SK-MEL-5 (cell line): ENCODE results near the gene NAGPA. TPM values are rescaled to one million over a fixed set of nuclear protein-coding genes. Genes with fewer than 3 reads are reported as not detected.

Experiments used
- DNase-seq: peaks from one replicate; pipeline ENCODE4 v3.0.0-alpha.2; 2016; ENCODE audit warnings: low read depth, low spot score
- in situ Hi-C: cut with HindIII; loops from 2 replicates; pipeline ENCODE4 v1.10.0; 2016; ENCODE audit warnings: low sequenced_read_pairs, high pct_unique_total_duplicates, low pct_unique_long_range_greater_than_20kb
- total RNA-seq: library from RNA; depleted of rRNA; stranded (reverse); fragments of >200 nt; shearing (Covaris generic); gene quantifications from 2 replicates; pipeline ENCODE4 v1.2.3, GENCODE V29; 2014

The NAGPA gene
- total RNA-seq, 1 experiment from 2014 or later, result 37.9 TPM

DNA sequence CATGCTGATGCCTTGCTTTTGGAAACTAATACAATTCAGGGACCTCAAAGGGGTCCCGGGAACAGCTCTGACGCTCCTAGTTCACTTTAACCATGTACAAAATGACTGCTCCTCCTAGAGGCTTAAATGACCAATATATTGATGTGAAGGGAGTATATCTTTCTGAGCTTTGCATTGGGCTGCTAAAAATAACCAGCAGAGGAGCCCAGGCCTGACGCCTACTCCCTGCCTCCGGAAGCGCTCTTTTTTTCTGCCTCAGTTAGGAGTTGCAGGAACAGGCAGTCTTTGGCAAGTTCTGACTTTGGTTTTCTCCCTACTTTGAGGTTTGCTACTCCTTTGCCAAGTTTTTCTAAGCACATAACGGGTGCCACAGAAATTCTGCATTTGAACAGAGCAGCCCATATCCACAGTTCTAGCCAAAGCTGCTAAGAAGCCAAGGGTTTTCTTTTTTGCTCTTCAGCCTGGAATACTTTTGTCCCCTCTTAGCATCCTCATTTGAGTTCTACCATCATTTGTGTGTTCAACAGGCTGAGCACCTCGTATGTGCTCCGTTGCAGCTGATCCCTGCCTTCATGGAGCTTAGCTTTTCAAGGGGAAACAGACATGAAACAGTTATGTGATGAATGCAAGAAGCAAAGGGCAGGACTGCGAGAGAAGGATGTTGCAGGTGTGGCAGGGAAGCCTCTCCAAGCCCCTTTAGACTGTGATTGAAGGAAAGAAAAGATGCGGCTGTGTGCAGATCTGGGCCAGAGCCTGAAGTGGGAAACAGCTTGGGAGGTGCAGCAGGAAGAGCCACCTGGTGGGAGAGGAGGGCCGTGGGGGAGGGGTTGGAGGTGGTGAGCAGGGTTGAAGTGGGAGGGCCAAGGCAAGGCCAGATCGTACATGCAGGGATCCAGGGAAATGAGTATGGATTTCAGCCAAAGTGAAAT is 2.8 kb upstream of the NAGPA start:
- in situ Hi-C loops, result no loop called here
- DNase-seq, result no peak

DNA sequence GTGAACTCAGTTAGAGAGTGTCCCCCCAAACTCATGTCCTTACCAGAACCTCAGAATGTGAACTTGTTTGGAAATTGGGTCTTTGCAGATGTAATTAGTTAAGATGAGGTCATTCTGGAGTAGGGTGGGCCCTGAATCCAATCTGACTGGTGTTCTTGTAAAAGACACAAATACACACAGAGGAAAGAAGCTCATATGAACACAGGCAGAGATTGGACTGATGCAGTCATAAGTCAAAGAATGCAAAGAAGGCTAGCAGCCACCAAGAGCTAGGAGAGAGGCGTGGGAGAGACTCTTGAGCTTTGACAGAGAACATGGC is 2.1 kb upstream of the NAGPA start:
- in situ Hi-C loops, result no loop called here
- DNase-seq, result no peak

DNA sequence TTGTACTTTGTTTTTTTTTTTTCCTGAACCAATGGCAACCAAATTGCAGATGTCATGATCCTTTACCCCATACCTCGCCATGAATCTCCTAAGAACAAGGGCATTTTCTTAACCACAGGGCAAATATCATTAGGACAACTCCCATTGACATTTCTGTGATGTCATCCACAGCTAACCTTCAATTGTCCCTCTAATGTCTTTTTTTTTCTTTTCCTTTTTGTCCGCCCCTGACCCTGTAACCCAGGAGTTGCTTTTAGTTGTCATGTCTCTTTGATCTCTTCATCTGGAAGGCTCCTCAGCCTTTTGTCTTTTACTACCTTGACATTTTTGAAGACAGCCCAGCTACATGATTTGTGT is 410 bp upstream of the NAGPA start:
- DNase-seq, result no peak
- in situ Hi-C loops, result no loop called here

DNA sequence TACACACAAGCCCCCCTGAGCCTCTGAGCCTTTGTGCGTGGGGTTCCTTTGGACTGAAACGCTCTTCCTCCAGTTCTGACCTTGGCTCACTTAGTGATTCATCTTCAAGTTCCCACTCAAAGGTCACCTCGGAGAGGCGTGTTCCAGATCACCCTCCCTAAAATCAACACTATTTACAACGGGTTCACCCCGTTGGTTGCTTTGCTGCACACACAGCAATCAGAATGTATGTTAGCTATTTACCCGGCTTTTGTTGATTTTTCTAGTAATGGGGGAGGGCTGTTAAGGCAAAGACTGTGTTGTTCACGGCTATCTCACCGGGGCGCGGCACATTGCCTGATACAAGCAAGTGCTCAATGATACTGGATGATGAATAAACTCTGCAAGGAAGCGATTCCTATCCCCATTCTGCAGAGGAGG is 977 bp downstream of the NAGPA start:
- DNase-seq, result no peak
- in situ Hi-C loops, result no loop called here

DNA sequence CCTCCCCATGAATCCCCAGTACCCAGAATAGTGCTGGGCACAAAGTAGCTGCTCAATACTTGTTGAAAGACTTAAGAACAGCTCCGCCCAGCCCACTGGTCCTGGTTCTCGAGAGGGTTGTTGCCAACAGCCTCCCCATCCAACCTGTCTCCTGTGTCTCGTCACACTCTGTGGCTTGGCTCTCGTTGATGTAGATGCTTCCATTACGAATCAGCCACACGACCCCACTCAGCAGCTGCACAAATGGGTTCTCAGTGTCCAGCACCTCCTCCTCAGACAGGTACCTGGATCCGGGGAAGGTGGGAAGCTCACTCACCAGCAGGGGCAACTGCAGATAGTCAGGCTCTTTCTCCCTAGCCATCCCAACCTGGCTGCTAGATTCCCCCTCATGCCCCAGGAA is 2.1 kb downstream of the NAGPA start:
- DNase-seq, result no peak
- in situ Hi-C loops, result no loop called here

DNA sequence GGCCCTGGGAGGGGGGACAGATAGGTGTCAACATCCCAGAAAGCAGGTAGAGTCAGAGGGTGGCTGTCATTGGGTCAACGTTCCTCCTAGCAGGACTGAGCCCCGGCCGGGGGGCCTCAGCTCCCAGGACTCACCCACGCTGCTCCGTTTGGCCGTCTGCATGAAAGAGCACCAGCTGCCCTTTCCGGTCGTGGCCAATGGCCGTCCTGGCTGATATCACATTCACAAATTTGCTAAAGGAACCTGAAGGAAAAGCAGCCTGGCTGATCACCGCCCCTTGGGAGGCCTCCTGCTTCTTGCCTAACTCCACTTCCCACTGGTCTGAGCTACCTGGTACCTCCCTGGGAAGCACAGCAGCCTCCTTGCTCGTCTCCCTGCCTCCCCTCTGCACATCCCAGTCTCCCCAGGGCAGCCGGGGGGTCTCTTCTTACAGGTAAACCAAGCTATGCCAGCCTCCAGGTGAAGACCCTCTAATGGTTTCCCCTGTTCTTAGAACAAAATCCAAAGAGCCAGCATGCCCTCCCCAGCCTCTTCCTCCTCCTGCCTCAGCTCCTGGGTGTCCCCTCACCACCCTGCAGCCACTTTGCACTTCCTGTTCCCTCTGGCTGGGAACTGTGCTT is 3.4 kb downstream of the NAGPA start:
- in situ Hi-C loops, result no loop called here
- DNase-seq, result no peak

DNA sequence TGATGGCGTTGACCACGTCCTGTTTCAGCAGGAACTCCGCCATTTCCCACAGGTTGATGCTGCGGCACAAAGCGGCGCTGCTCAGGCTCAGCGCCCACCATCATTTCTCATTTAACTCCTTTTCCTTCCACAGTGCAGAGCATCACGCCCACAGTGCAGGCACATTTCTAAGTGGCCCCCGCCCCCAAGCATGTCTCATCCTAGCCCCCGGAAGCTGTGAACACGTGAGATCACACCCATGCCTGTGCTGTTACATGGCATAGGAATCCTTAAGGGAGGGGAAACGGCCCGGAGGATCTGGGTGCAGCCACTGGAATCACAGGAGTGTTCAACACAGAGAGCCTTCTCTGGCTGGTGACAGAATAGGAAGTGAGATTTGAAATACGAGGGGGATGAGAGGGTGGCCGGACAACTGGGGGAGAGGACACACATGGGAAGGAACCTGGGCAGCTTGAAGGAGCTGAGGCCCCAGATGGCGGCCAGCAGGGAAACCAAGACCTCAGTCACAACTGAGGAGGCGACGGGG is 4.7 kb downstream of the NAGPA start:
- no peak for DNase-seq
- in situ Hi-C loops, result no loop called here

DNA sequence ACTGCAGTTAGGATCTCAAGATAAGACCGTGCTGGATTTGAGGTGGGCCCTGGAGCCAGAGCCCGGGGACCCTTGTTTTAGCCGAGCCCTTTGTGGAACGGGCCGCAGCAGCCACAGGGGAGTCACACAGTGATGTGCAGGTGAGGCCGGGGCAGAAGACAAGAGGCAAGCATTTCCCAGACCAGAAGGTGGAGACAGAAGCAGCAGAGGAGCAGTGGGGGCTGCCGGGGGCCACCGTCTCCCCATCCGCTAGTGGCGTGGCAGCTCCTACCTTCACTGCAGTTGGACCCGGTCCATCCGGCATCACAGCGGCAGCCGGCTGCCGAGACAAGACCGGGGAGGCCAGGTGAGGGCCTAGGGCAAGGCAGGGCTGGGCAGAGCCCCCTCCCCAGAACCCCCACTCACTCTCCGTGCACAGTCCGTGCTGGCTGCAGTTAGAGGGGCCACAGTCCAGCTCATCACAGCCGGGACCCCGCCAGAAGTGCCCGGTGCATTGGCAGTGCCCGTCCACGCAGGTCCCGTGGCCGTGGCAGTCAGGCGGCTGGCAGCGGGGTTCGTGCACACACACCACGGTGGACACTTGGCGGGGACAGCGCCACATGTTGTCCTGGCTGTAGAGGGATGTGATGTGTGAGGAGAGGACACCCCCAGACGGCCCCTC is 6.0 kb downstream of the NAGPA start:
- in situ Hi-C loops, result no loop called here
- DNase-seq, result no peak

DNA sequence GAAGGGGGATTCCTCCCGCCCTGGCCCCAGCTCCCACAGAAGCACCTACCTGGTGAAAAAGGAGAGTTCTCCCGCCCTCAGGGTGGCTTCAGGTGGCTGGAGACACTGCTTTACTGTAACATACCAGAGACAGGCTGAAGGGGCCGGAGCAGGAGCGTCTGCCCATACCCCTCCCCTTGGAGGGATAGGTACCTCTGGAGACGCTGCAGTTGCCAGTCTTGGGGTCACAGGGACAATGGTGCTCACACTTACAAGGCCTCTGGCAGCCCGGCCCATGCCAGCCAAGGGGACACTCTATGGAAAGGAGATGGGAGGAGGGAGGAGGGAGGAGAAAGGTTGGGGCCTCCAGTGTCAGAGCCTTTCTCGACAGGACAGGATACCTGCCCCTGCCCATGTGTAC is 6.6 kb downstream of the NAGPA start:
- no peak for DNase-seq
- in situ Hi-C loops, result no loop called here

DNA sequence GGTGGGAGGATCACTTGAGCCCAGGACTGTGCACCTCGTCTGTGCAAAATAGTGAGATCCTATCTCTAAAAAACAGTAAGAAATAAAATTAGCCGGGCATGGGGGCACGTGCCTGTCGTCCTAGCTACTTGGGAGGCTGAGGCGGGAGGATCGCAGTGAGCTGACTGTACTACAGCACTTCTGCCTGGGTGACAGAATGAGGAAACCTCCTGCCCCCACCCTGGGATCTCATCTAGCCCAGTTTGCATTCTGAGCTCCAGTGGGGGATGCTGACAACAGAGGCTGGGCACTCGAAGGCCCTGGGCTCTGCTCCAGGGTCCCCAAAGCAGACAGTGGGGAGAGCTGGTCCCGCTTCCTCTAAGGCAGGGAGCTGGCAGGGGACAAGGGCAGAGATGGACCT is 7.1 kb downstream of the NAGPA start:
- in situ Hi-C loops, result no loop called here

DNA sequence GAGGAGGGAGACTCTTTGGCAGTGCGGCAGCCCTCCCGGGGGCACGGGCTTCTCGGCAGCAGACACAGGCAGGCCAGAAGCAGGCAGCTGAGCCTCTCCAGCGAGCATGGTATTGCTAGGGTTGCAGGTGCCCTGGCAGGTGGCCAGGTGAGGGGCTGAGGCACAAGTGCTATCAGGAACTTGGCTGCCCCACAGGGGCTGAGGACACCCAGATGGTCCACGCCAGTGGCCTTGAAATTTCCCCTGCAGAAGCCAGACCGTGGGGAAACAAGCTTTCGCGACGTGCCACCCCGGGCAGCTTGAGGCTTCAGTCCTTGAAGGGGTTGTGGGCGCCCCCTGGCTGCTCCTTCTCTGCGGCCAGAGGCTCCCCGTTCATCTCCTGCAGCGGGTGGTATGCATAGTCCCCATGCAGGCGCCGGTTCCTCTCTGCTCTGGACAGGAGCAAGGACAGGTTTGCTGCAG is 8.5 kb downstream of the NAGPA start:
- DNase-seq, result peak; percentile 21
- in situ Hi-C loops, result no loop called here

More for the DNA sequence above, 7.1 kb downstream of the NAGPA start:
- no peak for DNase-seq

DNA sequence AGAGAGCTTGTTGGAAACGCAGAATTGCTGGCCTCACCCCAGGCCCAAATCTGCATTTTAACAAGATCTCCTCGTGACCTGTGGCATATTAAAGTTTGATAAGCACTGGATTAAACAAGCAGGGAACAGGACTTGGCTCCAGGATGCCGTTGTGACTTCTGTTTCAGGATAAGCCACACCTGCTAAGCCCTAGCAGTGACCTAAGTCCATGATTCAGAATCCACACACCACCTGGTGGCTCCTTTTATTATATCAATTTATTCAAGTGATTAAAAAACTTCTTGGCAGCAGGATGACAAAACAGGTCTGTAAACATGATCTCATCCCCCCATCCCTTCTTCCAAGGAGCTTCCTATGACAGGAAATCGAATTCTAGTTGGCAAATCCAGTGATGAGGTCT is 9.1 kb downstream of the NAGPA start:
- DNase-seq, result peak; percentile 45
- in situ Hi-C loops, result no loop called here

DNA sequence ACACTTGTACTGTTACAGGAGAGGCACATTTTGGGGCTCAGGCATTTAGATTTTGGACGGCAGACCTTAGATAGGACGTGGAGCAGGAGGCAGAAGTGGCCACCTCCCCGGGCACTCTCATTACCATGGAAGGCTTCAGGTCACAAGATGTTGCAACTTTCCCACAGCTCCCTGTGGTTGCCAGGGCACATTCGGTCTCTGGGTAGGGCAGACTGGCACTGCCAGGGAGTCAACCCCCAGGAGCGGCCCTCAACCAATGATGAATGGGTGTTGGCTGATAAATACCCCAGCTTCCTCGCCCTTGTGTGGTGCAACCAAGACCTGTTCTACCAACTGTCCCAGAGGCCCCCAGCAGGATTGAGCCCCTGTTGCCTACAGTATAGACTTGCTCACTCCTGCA is 11.2 kb downstream of the NAGPA start:
- no peak for DNase-seq
- in situ Hi-C loops, result no loop called here

DNA sequence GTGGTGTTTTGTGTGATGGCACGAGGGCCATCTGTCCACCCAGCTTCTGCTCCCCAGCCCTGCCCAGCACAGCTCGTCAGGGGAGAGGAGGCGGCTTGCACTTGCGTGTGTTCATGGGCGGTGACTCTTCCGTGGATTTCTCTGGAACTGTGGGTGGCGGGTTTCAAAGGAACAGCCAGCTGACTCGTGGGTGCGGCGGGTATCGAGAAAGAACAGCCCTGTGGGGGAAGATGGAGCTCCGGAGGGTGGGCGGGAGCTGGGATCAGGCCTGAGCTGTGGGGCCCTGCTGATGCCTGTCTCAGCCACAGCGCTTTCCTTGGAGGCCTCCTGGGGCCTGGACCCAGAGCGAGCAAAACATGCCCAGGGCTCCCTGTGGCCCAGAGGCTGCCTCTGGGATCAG is 13.2 kb downstream of the NAGPA start:
- no peak for DNase-seq
- in situ Hi-C loops, result no loop called here

DNA sequence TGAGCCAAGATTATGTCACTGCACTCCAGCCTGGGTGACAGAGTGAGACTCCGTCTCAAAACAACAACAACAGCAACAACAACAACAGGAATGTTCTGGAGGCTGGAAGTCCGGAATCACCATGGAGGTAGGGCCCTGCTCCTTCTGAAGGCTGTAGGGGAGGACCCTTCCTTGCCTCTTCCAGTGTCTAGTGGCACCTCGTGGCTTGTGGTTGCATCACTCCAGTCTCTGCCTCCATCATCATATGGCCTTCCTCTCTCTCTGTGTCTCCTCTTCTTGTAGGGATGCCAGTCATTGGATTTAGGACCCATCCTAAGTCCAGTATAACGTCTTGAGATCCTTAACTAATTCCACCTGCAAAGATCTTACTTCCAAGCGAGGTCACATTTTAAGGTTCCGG is 14.0 kb downstream of the NAGPA start:
- in situ Hi-C loops, result no loop called here
- DNase-seq, result no peak

DNA sequence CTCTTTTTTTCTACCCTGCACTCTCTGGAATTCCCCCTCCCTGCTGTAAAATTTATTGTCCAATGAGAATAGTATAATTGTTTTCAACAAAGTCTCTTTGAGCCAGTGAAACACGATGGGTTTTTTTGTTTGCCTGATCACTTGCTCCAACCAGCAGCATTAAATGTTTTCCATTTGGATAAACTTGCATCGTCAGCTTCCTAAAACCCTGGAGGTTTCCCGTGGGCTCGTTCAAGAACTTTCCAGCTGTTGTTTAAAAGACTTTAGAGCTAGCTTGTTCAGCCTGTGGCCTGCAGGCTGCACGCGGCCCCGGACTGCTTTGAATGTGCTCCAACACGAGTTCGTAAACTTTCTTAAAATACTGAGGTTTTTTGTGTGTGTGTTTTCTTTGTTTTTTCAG is 14.9 kb downstream of the NAGPA start:
- DNase-seq, result peak; percentile 34
- in situ Hi-C loops, result no loop called here

DNA sequence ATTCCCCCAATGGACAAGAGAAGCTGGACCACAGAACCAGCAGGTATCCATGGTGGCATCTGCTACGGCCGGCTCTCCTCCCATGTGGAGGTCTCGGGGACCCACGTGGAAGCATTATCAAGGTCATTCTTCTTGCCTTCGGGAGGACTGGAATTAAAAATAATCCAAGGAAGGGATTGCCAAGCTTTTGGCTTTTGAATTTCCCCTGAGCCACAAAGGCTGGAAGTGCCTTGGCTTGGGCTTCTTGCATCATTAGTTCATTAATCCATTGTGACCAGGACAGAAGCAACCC is 16.1 kb downstream of the NAGPA start:
- no peak for DNase-seq
- in situ Hi-C loops, result no loop called here

DNA sequence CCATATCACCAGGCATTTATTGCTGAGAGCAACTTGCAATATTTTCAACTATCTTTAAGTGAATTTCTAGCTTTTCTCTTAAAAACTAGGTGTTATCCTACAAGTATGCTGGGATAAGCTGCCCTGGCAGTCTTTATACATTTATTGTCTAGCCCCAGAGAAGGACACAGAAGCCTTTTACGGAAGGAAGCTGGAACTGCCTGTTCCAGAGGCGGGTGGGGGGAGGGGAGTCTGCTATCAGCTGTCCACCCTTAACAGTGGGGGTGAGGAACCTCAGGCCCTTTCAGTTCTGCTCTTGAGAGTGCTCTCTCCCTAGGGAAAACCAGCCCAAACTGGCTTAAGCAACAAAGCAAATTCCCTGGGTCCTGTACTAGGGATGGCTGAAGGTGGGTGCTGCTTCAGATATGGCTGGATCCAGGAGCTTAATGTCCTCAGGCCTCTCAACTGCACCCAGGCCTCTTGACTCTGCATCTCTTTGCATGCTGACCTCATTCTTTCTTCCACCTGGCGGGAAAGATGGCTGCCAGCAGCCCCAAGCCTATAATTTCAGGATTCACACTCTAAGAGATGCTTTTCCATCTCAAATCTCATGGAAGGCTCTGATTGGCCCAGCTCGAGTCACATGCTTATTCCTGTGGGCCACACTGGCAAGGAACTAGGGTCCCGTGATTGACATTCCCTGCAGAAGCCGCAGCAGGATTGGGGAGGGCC is 16.6 kb downstream of the NAGPA start:
- DNase-seq, result no peak
- in situ Hi-C loops, result no loop called here
